ENCODE data around the gene YARS1.

DNA sequence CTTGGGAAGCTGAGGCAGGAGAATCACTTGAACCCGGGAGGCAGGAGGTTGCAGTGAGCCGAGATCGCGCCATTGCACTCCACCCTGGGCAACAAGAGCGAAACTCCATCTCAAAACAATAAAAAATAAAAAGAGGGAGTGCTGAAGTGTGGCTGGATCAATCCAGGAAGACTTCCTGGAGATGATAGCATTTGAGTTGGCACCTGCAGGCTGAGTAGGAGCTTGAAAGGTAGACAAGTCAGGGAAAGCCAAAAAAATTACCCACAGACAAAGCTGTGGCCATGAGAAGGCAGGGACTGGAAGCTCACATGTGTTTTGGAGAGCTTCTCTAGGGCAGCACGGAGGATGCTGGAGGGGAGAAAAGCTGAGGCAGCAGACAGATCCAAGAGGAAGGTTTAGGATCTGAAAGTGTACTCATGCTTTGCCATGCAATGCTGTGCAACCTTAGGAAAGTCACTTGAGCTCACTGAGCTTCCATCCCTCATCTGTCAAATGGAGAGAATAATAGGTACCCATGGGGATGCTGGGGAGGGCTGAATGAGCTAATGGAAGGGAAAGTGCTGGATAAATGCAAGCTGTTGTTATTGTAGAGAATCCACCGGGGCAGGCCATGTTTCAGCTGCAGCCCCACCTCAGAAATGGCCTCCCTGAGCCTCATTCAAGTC is 88.6 kb downstream of the YARS1 start:
- TF ChIP-seq RFX5 (IDR thresholded peaks at IDR 0.05): no peak
- TF ChIP-seq CTCF (IDR thresholded peaks at IDR 0.05): no peak
- no peak for TF ChIP-seq MAZ (IDR thresholded peaks at IDR 0.05; ENCODE audit: borderline replicate concordance, low read depth, low read length)

Data from A549 (cell line).